Astrocyte (in vitro differentiated cells and primary cell): ENCODE data around the gene LST1. TPM values are rescaled to one million over a fixed set of nuclear protein-coding genes. Genes with fewer than 3 reads are reported as not detected.

Experiments
- DNase-seq: peaks from one replicate; pipeline ENCODE4 v3.0.0-alpha.2; 2010; ENCODE audit warnings: low read depth
- FAIRE-seq: peaks from 2 replicates; lab custom pipeline; 2011; peaks lifted over from hg19 to GRCh38; lab: Jason Lieb, UNC
- H2AFZ ChIP-seq: 2 replicates; pipeline ENCODE4 v1.6.0; 2012; ENCODE audit warnings: low read depth, low read length, inconsistent platforms
- H3K27ac ChIP-seq: 2 replicates; pipeline ENCODE4 v1.5.1; 2011; ENCODE audit warnings: low read depth, low read length, inconsistent platforms
- H3K27me3 ChIP-seq: 2 replicates; pipeline ENCODE4 v1.6.0; 2011; ENCODE audit warnings: low read length, inconsistent platforms; ENCODE audit not compliant: insufficient read depth
- H3K36me3 ChIP-seq: 2 replicates; pipeline ENCODE4 v1.5.1; 2011; ENCODE audit warnings: low read length, inconsistent platforms; ENCODE audit not compliant: insufficient read depth
- H3K4me1 ChIP-seq: 2 replicates; pipeline ENCODE4 v1.5.1; 2011; ENCODE audit warnings: low read length, inconsistent platforms; ENCODE audit not compliant: insufficient read depth
- H3K4me2 ChIP-seq: 2 replicates; pipeline ENCODE4 v1.6.0; 2012; ENCODE audit warnings: low read length, inconsistent platforms
- H3K4me3 ChIP-seq: 2 replicates; pipeline ENCODE4 v1.5.1; 2011; ENCODE audit warnings: low read depth, mild to moderate bottlenecking, low read length, inconsistent platforms; ENCODE audit not compliant: insufficient read depth
- H3K79me2 ChIP-seq: 2 replicates; pipeline ENCODE4 v1.6.0; 2012; ENCODE audit warnings: mild to moderate bottlenecking, low read length, inconsistent platforms; ENCODE audit not compliant: insufficient read depth
- H3K9ac ChIP-seq: 2 replicates; pipeline ENCODE4 v1.6.0; 2012; ENCODE audit warnings: mild to moderate bottlenecking, low read length, inconsistent platforms
- H3K9me3 ChIP-seq: 2 replicates; pipeline ENCODE4 v1.5.1; 2012; ENCODE audit warnings: low read depth, mild to moderate bottlenecking, low read length, inconsistent platforms; ENCODE audit not compliant: insufficient read depth
- H4K20me1 ChIP-seq: 2 replicates; pipeline ENCODE4 v1.6.0; 2012; ENCODE audit warnings: low read length, inconsistent platforms; ENCODE audit not compliant: insufficient read depth
- H3K27ac Mint-ChIP-seq: one replicate; pipeline ENCODE4 v1.8.0; 2021; ENCODE audit warnings: mild to moderate bottlenecking, mixed read lengths; ENCODE audit not compliant: unreplicated experiment
- H3K27me3 Mint-ChIP-seq: one replicate; pipeline ENCODE4 v1.8.0; 2021; ENCODE audit warnings: low read depth, mixed read lengths; ENCODE audit not compliant: unreplicated experiment
- H3K36me3 Mint-ChIP-seq: one replicate; pipeline ENCODE4 v1.8.0; 2021; ENCODE audit warnings: low read depth, mixed read lengths; ENCODE audit not compliant: unreplicated experiment
- H3K4me1 Mint-ChIP-seq: one replicate; pipeline ENCODE4 v1.8.0; 2021; ENCODE audit warnings: low read depth, mixed read lengths; ENCODE audit not compliant: unreplicated experiment
- H3K4me3 Mint-ChIP-seq: one replicate; pipeline ENCODE4 v1.8.0; 2021; ENCODE audit warnings: mild to moderate bottlenecking, moderate library complexity, mixed read lengths; ENCODE audit not compliant: unreplicated experiment
- H3K9me3 Mint-ChIP-seq: one replicate; pipeline ENCODE4 v1.8.0; 2021; ENCODE audit warnings: mild to moderate bottlenecking, mixed read lengths; ENCODE audit not compliant: unreplicated experiment
- CTCF ChIP-seq: IDR thresholded peaks from 2 replicates; pipeline ENCODE4 v1.5.1; 2011; ENCODE audit warnings: low read depth, mild to moderate bottlenecking, inconsistent platforms, low read length, moderate library complexity; ENCODE audit not compliant: insufficient read depth
- EZH2 ChIP-seq: IDR thresholded peaks from 2 replicates; pipeline ENCODE4 v1.6.1; 2012; ENCODE audit warnings: mild to moderate bottlenecking, low read length, inconsistent platforms; ENCODE audit not compliant: insufficient read depth
- total RNA-seq: library from RNA; stranded (reverse); gene quantifications from 2 replicates; pipeline ENCODE4 v1.2.1, GENCODE V29; 2021

The LST1 gene
- total RNA-seq, 1 donor from 2014 or later, result not detected

- H3K4me3 ChIP-seq, result peak within 1 kb of the TSS; percentile 59
- no peaks in the 10 kb centered on the region for H3K9me3 Mint-ChIP-seq
- peak within 1 kb of the TSS; percentile 78 for H3K27ac ChIP-seq
- peak within 1 kb of the TSS; percentile 87 for H3K9ac ChIP-seq
- H3K4me2 ChIP-seq, result peak within 1 kb of the TSS; percentile 95
- FAIRE-seq (no peak), DNase-seq (peak; percentile 96)
- no peaks in the 10 kb centered on the region for H3K27me3 Mint-ChIP-seq
- TF ChIP-seq CTCF (no peak), EZH2 (no peak)
- peaks cover 9% of the 10 kb centered on the region for H3K36me3 Mint-ChIP-seq
- H3K27ac Mint-ChIP-seq, result peak within 1 kb of the TSS; percentile 87
- peak within 1 kb of the TSS; percentile 66 for H2AFZ ChIP-seq
- peak within 1 kb of the TSS; percentile 94 for H3K4me3 Mint-ChIP-seq
- H3K4me1 Mint-ChIP-seq, result peaks cover 19% of the 10 kb centered on the region
- no peaks in the 10 kb centered on the region for H4K20me1 ChIP-seq
- peaks cover 13% of the 10 kb centered on the region for H3K79me2 ChIP-seq
- H3K36me3 ChIP-seq, result peaks cover 6% of the 10 kb centered on the region
- H3K4me1 ChIP-seq, result peaks cover 26% of the 10 kb centered on the region
- no peaks in the 10 kb centered on the region for H3K27me3 ChIP-seq
- no peaks in the 10 kb centered on the region for H3K9me3 ChIP-seq
These were observed 38.9 kb upstream of the LST1 start, which contains the start of gene NFKBIL1 for GRCh38 chr6:31546958-31547726. Gene NFKBIL1 (plus strand): TSS chr6:31547608. CDS start chr6:31547695, 87 bp downstream.

- Histone ChIP-seq H3K79me2 (peaks cover 13% of the 10 kb centered on the region), H3K4me3 (peak overlapping the region; percentile 59), H3K9ac (peak overlapping the region; percentile 87), H3K4me1 (peaks cover 21% of the 10 kb centered on the region), H3K4me2 (peak overlapping the region; percentile 95), H3K27me3 (no peaks in the 10 kb centered on the region), H4K20me1 (no peaks in the 10 kb centered on the region), H3K27ac (peak overlapping the region; percentile 78), H2AFZ (peak overlapping the region; percentile 66), H3K36me3 (peaks cover 6% of the 10 kb centered on the region), H3K9me3 (no peaks in the 10 kb centered on the region)
- Mint-ChIP-seq H3K4me1 (peaks cover 17% of the 10 kb centered on the region), H3K27ac (peak overlapping the region; percentile 87), H3K27me3 (no peaks in the 10 kb centered on the region), H3K4me3 (peak overlapping the region; percentile 94), H3K36me3 (peaks cover 11% of the 10 kb centered on the region), H3K9me3 (no peaks in the 10 kb centered on the region)
- DNase-seq (no peak), FAIRE-seq (no peak)
- TF ChIP-seq CTCF (no peak), EZH2 (no peak)
These were observed 38.1 kb upstream of the LST1 start for GRCh38 chr6:31547727-31548543.
